ENCODE results near the gene MIOS. TPM values are rescaled to one million over a fixed set of nuclear protein-coding genes. Genes with fewer than 3 reads are reported as not detected.
A peak's percentile ranks its signal among the peaks of the same experiment; 100 is the strongest.

Gene MIOS
- total and polyA plus RNA-seq, 2 of the 4 experiments (the other 2 are of a cell fraction): 10.6 to 32.4 TPM

- no peak overlapping the region for H2BK120ac ChIP-seq (ENCODE audit: low read depth, low read length)
- POLR2A ChIA-PET (ENCODE audit: unreplicated experiment): no interaction called here
- dilution Hi-C loops (cut with HindIII; ENCODE audit: low sequenced_read_pairs, unreplicated experiment): no loop called here
These were observed 1.9 kb downstream of the MIOS start for GRCh38 chr7:7568553-7568952.

More at GRCh38 chr7:7568553-7568952, 1.9 kb downstream of the MIOS start:
- no peak overlapping the region for H3K56ac ChIP-seq (ENCODE audit: extremely low read depth, insufficient read depth, low read length)
- no peak overlapping the region for H4K91ac ChIP-seq (ENCODE audit: insufficient read depth, low read depth, low read length)
- H4K20me1 ChIP-seq (ENCODE audit: insufficient read depth, low read length): no peaks in the 10 kb centered on the region
- H3K4me3 ChIP-seq (ENCODE audit: insufficient read depth, low read depth, low read length): no peak overlapping the region
- H4K8ac ChIP-seq (ENCODE audit: low read depth in 2 of 2, low read length in 2 of 2): no peak overlapping the region
- H3K4me2 ChIP-seq (ENCODE audit: low read depth, low read length): peak overlapping the region; percentile 99
- in situ Hi-C loops (cut with MboI; ENCODE audit: low sequenced_read_pairs): no loop called here
- H2BK15ac ChIP-seq (ENCODE audit: low read depth, low read length): no peak overlapping the region
- peaks cover 5% of the 10 kb centered on the region; the same call in 1 of the 2 replicates for H3K36me3 ChIP-seq (ENCODE audit: control insufficient read depth, insufficient read depth, low read length)
- no peak overlapping the region for H3K27ac ChIP-seq (ENCODE audit: insufficient read depth, low read length)
- no peak overlapping the region for H3K14ac ChIP-seq (replicated peaks; ENCODE audit: low read depth, low read length)
- peaks cover 4% of the 10 kb centered on the region for H3K4me1 ChIP-seq (ENCODE audit: control insufficient read depth, insufficient read depth, low read length)
- H3K27me3 ChIP-seq (ENCODE audit: control insufficient read depth, insufficient read depth, low read length): no peaks in the 10 kb centered on the region
- TF ChIP-seq FOS (IDR thresholded peaks at IDR 0.05; ENCODE audit: low read depth, low read length): no peak
- BruUV-seq (replicated peaks): no TSS peak
- H4K5ac ChIP-seq (ENCODE audit: low read depth, low read length): no peak overlapping the region
- H3K9me3 ChIP-seq (ENCODE audit: control insufficient read depth, insufficient read depth, low read length): no peaks in the 10 kb centered on the region
- no peak overlapping the region for H2AFZ ChIP-seq (replicated peaks; ENCODE audit: low read length, poor library complexity)
- CTCF ChIA-PET: no interaction called here
- H2BK5ac ChIP-seq (ENCODE audit: low read depth, low read length, poor library complexity, severe bottlenecking): no peak overlapping the region
- WGBS, 2 experiments (ENCODE audit: extremely low coverage in 2 of 2, insufficient read length in 1 of 2): no CpG with 5 or more reads among the region's 4 CpGs
- no peak overlapping the region for H2AK9ac ChIP-seq (replicated peaks; ENCODE audit: low read depth, low read length, poor library complexity)
- H3K9me1 ChIP-seq (ENCODE audit: insufficient read depth, low read length): peaks cover 11% of the 10 kb centered on the region; the same call in 1 of the 2 replicates
- ATAC-seq (ENCODE audit: low read depth): no peak
- H3K23ac ChIP-seq (ENCODE audit: low read depth, low read length): no peak overlapping the region
- H3K18ac ChIP-seq (ENCODE audit: low read depth, low read length): no peak overlapping the region
- intact Hi-C loops (cut with micrococcal nuclease): no loop called here
- no peak overlapping the region for H3K9ac ChIP-seq (ENCODE audit: low read depth, low read length)
- no peak overlapping the region for H3K4ac ChIP-seq (ENCODE audit: low read depth, low read length)
- H2AK5ac ChIP-seq (ENCODE audit: low read depth, low read length): no peak overlapping the region
- peaks cover 27 to 41% of the 10 kb centered on the region in 2 experiments for H3K79me1 ChIP-seq (ENCODE audit: low read depth in 1 of 2, low read length in 2 of 2)
- no peak overlapping the region for H2BK20ac ChIP-seq (ENCODE audit: low read depth, low read length)
- no peak for DNase-seq
